Measurements from ENCODE around the gene SPTBN4. TPM values are rescaled to one million over a fixed set of nuclear protein-coding genes. Genes with fewer than 3 reads are reported as not detected.

SPTBN4 gene
- total RNA-seq, 1 donor, result under 0.01 TPM

DNA sequence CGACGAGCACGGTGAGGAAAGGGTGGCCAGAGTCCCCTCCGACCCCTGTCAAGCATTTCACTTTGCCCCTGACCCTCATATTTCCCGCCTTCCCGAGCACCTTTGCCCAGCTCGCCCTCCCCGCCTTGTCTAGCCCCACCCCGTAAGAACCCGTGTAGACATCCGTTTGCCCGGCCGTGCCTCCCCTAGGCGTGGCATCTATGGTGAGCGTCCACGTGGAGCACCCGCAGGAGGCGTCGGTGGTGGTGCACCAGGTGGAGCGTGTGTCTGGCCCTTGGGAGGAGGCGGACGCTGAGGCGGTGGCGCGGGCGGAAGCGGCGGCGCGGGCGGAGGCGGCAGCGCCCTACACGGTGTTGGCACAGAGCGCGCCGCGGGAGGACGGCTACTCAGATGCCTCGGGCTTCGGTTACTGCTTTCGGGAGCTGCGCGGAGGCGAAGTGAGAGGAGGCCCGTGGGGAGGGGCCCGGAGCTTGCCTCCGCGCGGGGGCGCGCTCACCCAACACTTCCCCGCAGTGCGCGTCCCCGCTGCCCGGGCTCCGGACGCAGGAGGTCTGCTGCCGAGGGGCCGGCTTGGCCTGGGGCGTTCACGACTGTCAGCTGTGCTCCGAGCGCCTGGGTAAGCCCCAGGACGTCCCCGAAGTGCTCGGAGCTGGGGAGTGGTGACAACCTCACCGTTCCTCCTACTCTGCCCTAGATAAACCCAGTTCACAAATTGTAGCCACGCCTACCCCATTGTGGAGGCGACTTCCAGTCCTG is 138.6 kb downstream of the SPTBN4 start:
- Histone ChIP-seq H3K4me1 (ENCODE audit: insufficient read depth, low read length) (peaks cover 70% of the 10 kb centered on the region), H3K4me3 (ENCODE audit: low read length) (peak overlapping the region; percentile 31), H3K27me3 (ENCODE audit: insufficient read depth, low read length) (peaks cover 30% of the 10 kb centered on the region), H3K9me3 (ENCODE audit: low read depth, low read length) (no peaks in the 10 kb centered on the region)

DNA sequence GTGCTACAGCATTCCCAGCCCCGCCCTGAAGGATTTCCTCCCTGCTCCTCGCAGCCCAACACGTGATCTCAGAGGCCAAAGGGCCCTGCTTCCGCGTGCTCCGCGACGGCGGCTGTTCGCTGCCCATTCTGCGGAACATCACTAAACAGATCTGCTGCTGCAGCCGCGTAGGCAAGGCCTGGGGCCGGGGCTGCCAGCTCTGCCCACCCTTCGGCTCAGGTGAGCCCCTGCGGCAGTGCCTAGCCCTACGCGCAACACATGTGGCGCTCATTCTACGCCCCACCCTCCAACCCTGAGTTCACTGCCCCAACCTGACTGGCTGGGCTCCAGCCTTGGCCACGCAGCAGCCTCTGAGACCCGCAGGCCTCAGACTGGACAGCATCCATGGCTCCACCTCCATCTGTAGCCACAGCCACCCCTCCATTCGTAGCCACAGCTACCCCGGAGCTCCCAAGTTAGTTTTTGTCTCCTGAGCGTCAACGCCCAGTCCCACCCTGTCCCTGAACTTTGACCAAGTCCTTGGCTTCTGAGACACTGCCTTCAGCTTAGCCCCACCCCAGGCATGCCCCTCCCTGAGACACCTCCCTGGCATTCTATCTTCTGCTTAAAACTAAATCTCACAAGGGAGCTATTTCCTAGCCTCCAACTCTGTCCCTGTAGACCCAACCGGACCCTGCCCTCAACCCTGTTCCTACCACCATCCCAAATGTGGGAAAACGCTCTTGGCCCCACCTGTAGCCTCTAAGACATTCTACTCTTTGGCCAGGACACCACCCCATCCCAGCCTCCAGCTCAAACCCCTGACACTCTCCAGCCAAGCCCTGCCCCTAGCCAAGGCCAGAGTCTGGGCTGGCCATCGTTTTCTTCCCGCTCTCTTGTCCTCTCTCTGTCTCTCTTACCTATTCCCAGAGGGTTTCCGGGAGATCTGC is 140.8 kb downstream of the SPTBN4 start:
- Histone ChIP-seq H3K27me3 (ENCODE audit: insufficient read depth, low read length) (peaks cover 14% of the 10 kb centered on the region), H3K4me3 (ENCODE audit: low read length) (no peak overlapping the region), H3K4me1 (ENCODE audit: insufficient read depth, low read length) (peaks cover 59% of the 10 kb centered on the region)

DNA sequence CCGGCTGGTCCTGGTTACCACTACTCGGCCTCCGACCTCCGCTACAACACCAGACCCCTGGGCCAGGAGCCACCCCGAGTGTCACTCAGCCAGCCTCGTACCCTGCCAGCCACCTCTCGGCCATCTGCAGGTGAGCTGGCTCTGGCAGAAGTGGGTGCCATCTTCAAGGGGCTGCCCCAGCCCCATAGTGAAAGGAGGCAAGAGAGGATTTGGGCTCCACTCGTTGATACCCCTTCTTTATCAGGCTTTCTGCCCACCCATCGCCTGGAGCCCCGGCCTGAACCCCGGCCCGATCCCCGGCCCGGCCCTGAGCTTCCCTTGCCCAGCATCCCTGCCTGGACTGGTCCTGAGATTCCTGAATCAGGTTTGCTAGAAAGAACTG is 141.4 kb downstream of the SPTBN4 start:
- Histone ChIP-seq H3K4me1 (ENCODE audit: insufficient read depth, low read length) (peaks cover 60% of the 10 kb centered on the region), H3K27me3 (ENCODE audit: insufficient read depth, low read length) (peaks cover 9% of the 10 kb centered on the region), H3K4me3 (ENCODE audit: low read length) (no peak overlapping the region), H3K9me3 (ENCODE audit: low read depth, low read length) (no peaks in the 10 kb centered on the region)

More for the DNA sequence above, 140.8 kb downstream of the SPTBN4 start:
- no peaks in the 10 kb centered on the region for H3K9me3 ChIP-seq (ENCODE audit: low read depth, low read length)

DNA sequence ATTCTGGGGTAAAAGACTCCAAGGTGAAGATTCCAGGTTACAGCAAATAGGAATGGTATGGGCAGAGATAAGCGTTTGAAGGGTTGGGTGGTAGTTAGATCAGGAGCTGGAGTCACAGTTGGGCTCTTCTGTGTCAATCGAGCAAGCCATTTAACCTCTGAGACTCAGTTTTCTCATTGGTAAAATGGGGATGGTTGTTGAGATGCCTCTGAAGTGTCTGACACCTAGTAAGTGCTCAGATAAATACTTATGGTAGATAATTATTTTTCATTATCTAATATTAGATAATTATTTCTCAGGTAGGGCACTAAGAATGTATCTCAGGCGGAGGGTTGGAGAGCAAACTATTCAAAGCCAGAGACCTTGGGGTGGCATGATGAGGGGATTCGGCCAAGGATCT is 142.2 kb downstream of the SPTBN4 start:
- Histone ChIP-seq H3K9me3 (ENCODE audit: low read depth, low read length) (no peaks in the 10 kb centered on the region), H3K4me3 (ENCODE audit: low read length) (no peak overlapping the region), H3K4me1 (ENCODE audit: insufficient read depth, low read length) (peaks cover 59% of the 10 kb centered on the region)

DNA sequence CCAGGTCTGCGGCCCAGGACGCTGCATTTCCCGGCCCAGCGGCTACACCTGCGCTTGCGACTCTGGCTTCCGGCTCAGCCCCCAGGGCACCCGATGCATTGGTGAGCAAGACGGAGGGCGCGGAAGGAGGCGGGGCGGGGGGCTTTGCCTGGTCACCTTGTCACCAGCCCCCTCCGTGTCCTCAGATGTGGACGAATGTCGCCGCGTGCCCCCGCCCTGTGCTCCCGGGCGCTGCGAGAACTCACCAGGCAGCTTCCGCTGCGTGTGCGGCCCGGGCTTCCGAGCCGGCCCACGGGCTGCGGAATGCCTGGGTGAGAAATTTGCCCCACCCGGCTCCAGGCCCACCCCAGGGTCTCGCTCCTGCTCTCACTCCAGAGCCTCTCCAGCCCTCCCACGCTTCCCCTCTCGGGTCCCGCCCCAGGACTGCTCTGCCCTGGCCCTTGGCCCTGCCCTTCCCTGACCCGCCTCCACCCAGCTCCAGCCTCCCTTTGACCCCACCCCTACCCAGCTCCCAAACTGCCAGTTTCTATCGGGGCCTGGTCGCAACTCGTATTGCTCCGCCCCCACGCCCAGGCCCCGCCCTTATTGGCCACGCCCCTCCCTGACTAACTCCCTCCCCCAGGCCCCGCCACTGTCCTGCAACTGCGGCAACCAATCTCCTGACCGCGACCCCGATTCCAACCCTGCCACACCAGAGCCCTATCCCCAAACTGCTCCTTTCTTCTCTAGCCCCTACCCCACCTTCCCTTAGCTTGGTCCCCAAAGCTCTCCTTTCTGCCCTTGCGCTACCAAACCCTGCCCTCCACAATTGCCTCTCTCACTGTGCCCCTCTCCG is 143.0 kb downstream of the SPTBN4 start:
- Histone ChIP-seq H3K9me3 (ENCODE audit: low read depth, low read length) (no peaks in the 10 kb centered on the region), H3K4me1 (ENCODE audit: insufficient read depth, low read length) (peaks cover 59% of the 10 kb centered on the region), H3K4me3 (ENCODE audit: low read length) (peak overlapping the region; percentile 30), H3K27me3 (ENCODE audit: insufficient read depth, low read length) (peaks cover 4% of the 10 kb centered on the region)

More for the DNA sequence above, 142.2 kb downstream of the SPTBN4 start:
- H3K27me3 ChIP-seq (ENCODE audit: insufficient read depth, low read length), result peaks cover 9% of the 10 kb centered on the region

DNA sequence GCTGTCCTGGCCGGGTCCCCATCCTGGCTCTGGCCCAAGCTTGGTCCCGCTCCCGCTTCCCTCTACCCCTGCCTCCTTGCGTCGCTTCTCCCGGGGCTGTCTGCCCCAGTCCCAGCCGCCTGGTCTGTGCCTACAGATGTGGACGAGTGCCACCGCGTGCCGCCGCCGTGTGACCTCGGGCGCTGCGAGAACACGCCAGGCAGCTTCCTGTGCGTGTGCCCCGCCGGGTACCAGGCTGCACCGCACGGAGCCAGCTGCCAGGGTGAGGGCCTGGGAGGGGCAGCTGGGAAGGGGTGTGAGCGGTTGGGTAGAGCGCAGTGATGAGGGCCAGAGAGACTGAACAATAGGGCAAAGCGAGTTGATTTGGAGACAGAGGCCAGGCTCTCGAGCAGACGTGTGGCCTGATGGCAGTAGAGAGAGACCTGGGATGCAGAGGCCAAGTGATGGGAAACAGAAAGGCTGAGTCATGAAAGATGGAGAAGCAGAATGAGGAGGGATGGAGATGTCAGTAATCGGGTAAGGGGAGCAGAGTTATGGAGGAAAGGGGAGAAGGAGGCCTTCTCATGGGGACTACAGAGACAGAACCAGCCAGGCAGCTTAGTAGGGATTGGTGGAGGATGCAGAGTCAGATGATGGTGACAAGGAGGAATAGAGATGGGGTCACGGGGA is 143.7 kb downstream of the SPTBN4 start:
- H3K4me3 ChIP-seq (ENCODE audit: low read length), result no peak overlapping the region
- H3K9me3 ChIP-seq (ENCODE audit: low read depth, low read length), result no peaks in the 10 kb centered on the region
- peaks cover 4% of the 10 kb centered on the region for H3K27me3 ChIP-seq (ENCODE audit: insufficient read depth, low read length)
- H3K4me1 ChIP-seq (ENCODE audit: insufficient read depth, low read length), result peaks cover 53% of the 10 kb centered on the region

DNA sequence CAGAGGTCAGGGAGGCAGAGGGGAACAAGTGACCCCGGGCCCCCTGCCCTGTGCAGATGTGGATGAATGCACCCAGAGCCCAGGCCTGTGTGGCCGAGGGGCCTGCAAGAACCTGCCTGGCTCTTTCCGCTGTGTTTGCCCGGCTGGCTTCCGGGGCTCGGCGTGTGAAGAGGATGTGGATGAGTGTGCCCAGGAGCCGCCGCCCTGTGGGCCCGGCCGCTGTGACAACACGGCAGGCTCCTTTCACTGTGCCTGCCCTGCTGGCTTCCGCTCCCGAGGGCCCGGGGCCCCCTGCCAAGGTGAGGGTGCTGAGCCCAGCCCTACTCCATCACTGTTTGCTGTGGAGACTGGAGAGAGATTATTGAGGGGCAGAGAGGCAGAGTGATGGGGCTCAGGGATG is 144.3 kb downstream of the SPTBN4 start:
- H3K4me1 ChIP-seq (ENCODE audit: insufficient read depth, low read length), result peaks cover 47% of the 10 kb centered on the region
- no peaks in the 10 kb centered on the region for H3K9me3 ChIP-seq (ENCODE audit: low read depth, low read length)
- no peak overlapping the region for H3K4me3 ChIP-seq (ENCODE audit: low read length)
- H3K27me3 ChIP-seq (ENCODE audit: insufficient read depth, low read length), result peaks cover 4% of the 10 kb centered on the region

DNA sequence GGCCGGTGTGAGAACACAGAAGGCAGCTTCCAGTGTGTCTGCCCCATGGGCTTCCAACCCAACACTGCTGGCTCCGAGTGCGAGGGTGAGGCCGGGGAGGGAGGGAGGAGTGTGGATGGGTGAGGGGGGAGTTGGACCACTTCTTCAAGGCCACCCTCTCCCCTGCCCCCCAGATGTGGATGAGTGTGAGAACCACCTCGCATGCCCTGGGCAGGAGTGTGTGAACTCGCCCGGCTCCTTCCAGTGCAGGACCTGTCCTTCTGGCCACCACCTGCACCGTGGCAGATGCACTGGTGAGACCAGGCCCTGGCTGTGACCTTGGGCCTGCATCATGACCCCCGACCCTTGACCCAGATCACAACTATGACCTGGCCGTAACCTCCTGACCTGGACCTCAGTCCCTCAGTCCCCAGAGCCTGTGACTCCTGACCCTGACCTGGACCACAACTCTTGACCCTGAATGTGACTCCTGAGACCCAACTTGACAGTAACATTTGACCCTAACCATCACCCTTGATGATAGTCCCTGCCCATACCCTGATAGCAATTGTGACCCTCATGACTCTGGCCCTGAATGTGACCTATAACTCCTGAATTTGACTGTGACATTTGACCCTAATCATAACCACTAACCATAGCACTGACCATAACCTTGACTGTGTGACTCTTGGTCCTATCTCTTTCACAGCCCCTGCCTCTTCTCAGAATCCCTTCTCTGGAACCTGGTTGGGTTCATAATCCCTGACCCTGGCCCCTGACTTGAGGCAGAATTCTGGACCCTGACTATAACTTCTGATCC is 145.3 kb downstream of the SPTBN4 start:
- peaks cover 41% of the 10 kb centered on the region for H3K4me1 ChIP-seq (ENCODE audit: insufficient read depth, low read length)
- no peaks in the 10 kb centered on the region for H3K27me3 ChIP-seq (ENCODE audit: insufficient read depth, low read length)
- no peak overlapping the region for H3K4me3 ChIP-seq (ENCODE audit: low read length)
- no peaks in the 10 kb centered on the region for H3K9me3 ChIP-seq (ENCODE audit: low read depth, low read length)

DNA sequence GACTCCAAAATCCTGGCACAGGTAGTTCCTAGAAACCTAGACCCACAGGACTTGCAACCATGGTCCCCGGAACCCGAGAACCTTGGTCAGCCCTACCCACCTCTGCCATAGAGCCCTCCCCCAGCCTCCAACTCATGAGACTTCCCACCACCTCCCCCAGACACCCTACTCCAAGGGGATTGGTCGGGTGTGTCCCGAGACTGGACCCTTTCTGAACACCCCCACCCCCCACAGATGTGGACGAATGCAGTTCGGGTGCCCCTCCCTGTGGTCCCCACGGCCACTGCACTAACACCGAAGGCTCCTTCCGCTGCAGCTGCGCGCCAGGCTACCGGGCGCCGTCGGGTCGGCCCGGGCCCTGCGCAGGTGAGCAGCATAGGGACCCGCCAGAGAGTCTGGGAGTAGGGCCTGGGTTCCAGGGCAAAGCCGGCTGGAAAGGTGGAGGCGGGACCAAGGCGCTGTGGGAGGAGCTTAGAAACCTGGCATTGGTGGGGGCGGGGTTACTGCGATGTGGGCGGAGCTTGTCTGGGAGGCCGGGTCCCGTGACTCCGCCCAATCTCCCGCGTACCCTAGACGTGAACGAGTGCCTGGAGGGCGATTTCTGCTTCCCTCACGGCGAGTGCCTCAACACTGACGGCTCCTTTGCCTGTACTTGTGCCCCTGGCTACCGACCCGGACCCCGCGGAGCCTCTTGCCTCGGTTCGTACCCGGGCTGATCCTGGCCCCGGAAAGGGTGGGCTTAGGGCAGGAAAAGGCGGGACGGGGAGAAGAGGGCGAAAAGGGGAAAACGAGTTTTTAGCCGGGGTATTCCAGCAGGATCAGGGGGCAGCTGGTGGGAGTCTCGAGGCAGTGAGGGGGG is 146.3 kb downstream of the SPTBN4 start:
- Histone ChIP-seq H3K27me3 (ENCODE audit: insufficient read depth, low read length) (no peaks in the 10 kb centered on the region), H3K9me3 (ENCODE audit: low read depth, low read length) (no peaks in the 10 kb centered on the region), H3K4me3 (ENCODE audit: low read length) (peak overlapping the region; percentile 37), H3K4me1 (ENCODE audit: insufficient read depth, low read length) (peaks cover 41% of the 10 kb centered on the region)

DNA sequence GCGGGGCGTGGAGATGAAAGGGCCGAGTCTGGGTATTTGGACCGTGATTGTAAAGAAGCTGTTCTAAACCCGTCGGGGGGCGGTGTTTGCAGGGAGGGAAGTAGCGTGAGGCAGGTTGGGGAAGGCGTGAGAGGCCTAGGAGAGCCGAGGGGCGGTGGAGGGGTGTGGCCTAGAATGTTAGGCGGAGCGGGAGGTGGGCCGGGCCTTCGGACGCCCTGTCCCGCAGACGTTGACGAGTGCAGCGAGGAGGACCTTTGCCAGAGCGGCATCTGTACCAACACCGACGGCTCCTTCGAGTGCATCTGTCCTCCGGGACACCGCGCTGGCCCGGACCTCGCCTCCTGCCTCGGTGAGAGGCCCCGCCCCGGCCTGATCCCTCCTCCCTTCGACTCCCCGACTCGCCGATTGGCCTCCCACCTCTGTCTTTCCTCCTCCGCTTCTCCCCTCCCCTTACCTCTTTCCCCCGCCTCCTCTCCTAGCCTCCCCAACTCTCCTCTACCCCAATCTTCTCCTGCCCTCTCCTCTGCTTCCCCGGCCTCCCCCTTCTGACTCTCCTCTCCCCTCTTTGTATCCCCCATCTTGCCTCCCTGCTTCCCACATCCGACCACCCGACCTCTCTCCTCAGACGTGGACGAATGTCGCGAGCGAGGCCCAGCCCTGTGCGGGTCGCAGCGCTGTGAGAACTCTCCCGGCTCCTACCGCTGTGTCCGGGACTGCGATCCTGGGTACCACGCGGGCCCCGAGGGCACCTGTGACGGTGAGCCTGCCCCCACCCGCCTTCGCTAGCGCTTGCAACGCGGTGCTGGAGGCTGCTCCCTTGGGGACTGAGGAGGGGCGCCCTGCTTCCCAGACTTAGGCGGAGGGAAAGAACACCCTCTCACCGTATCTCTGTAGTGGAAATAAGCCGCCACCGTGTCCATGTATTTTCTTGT is 147.2 kb downstream of the SPTBN4 start:
- no peaks in the 10 kb centered on the region for H3K27me3 ChIP-seq (ENCODE audit: insufficient read depth, low read length)
- H3K4me1 ChIP-seq (ENCODE audit: insufficient read depth, low read length), result peaks cover 39% of the 10 kb centered on the region
- peak overlapping the region; percentile 37 for H3K4me3 ChIP-seq (ENCODE audit: low read length)
- no peaks in the 10 kb centered on the region for H3K9me3 ChIP-seq (ENCODE audit: low read depth, low read length)

DNA sequence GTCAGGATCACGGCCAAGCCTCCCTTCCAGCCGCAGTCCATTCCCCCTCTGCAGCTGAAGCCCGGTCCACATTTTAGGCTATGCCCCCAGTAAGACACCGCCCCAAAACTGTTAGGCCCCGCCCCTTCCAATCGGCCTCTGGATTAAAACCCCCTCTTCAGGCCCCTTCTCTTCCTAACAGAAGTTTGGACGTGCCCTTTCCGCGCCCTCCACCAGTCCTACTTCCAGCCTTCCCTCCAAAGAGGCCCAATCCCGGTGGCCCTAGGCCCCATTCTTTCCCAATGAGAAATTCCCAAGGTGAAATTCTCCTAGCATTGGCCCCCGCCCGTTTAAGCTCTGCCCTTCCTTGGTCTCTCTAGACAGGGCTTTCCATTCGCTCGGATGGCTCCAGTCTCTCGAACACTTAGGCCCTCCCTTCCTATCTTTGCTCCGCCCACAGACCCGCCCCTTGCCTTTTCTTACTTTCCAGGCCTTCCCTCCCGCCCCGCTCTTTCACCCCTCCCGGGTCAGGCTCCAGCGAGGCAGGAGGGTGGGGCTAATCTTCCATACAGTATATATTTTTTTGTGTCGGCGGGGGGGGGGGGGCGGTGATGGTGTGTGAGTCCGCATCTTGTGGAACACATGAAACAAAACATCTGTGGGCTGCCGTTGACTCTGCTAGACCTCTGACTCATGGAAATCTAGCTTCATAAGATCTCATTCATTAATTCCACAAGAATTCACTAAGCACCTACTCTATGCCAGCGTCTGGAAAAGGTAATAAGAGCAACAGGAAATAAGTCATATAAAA is 148.0 kb downstream of the SPTBN4 start:
- H3K4me3 ChIP-seq (ENCODE audit: low read length), result peak overlapping the region; percentile 37
- no peaks in the 10 kb centered on the region for H3K9me3 ChIP-seq (ENCODE audit: low read depth, low read length)
- H3K4me1 ChIP-seq (ENCODE audit: insufficient read depth, low read length), result peaks cover 32% of the 10 kb centered on the region
- H3K27me3 ChIP-seq (ENCODE audit: insufficient read depth, low read length), result no peaks in the 10 kb centered on the region

DNA sequence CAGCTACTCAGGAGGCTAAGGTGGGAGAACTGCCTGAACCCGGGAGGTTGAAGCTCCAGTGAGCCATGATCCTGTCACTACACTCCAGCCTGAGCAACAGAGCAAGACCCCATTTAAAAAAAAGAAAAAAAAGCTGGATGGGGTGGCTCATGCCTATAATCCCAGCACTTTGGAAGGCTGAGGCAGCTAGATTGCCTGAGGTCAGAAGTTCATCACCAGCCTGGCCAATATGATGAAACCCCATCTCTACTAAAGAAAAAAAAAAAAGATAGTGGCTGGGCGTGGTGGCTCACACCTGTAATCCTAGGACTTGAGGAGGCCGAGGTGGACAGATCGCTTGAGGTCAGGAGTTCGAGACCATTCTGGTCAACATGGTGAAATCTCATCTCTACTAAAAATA is 149.4 kb downstream of the SPTBN4 start:
- no peaks in the 10 kb centered on the region for H3K27me3 ChIP-seq (ENCODE audit: insufficient read depth, low read length)

More for the DNA sequence above, 149.4 kb downstream of the SPTBN4 start:
- Histone ChIP-seq H3K4me3 (ENCODE audit: low read length) (no peak overlapping the region), H3K4me1 (ENCODE audit: insufficient read depth, low read length) (peaks cover 20% of the 10 kb centered on the region), H3K9me3 (ENCODE audit: low read depth, low read length) (no peaks in the 10 kb centered on the region)
